ENCODE results near the gene MIDN. TPM values are rescaled to one million over a fixed set of nuclear protein-coding genes. Genes with fewer than 3 reads are reported as not detected.
A peak's percentile ranks its signal among the peaks of the same experiment; 100 is the strongest.

Gene MIDN
- total and polyA plus RNA-seq, 12 donors = 8.6 to 189 (median 59.9) TPM

- H3K4me1 ChIP-seq (replicated peaks in 1 of 2) = peaks cover 56 to 72% of the 10 kb centered on the region in 2 donors
- intact Hi-C loops (cut with DNase I) = no loop called here
- TF ChIP-seq CTCF (IDR thresholded peaks at IDR 0.05) (no peak), POLR2A (IDR thresholded peaks at IDR 0.05) (no peak)
These were observed 10.4 kb downstream of the MIDN start for GRCh38 chr19:1258707-1259205.

GRCh38 chr19:1259206-1259875 is 11.0 kb downstream of the MIDN start:
- Histone ChIP-seq H3K36me3 (replicated peaks in 1 of 2) (peaks cover 0 to 40% of the 10 kb centered on the region in 2 donors), H3K27me3 (no peaks in the 10 kb centered on the region), H3K4me1 (replicated peaks in 1 of 2) (peaks cover 50 to 66% of the 10 kb centered on the region in 2 donors), H3K9me3 (replicated peaks in 1 of 3) (no peaks in the 10 kb centered on the region), H3K4me3 (peak overlapping the region in 1 of 4 donors; percentile 30), H3K27ac (peak overlapping the region; percentile 84 to 93 (median 90))
- peak; percentile 75 to 87 (median 78) for DNase-seq
- 9 to 11% (median 11%) methylated on average over 8 to 17 of the region's 17 CpGs for WGBS, 4 donors
- TF ChIP-seq POLR2A (IDR thresholded peaks at IDR 0.05) (no peak), CTCF (IDR thresholded peaks at IDR 0.05) (no peak)
- intact Hi-C loops (cut with DNase I) = no loop called here

More at GRCh38 chr19:1258707-1259205, 10.4 kb downstream of the MIDN start:
- Histone ChIP-seq H3K9me3 (replicated peaks in 1 of 3) (no peaks in the 10 kb centered on the region), H3K36me3 (replicated peaks in 1 of 2) (peaks cover 0 to 46% of the 10 kb centered on the region in 2 donors), H3K27me3 (no peaks in the 10 kb centered on the region), H3K4me3 (peak overlapping the region in 1 of 4 donors; percentile 30), H3K27ac (peak overlapping the region; percentile 84 to 93 (median 90))
- WGBS, 4 donors = 8 to 12% (median 10%) methylated on average over 15 of the region's 15 CpGs
- DNase-seq = no peak

- 12 to 22% (median 18%) methylated on average over 4 to 33 of the region's 33 CpGs for WGBS, 4 donors
- Histone ChIP-seq H3K36me3 (replicated peaks in 1 of 2) (peaks cover 0 to 33% of the 10 kb centered on the region in 2 donors), H3K4me3 (peak overlapping the region in 1 of 4 donors; percentile 58), H3K9me3 (replicated peaks in 1 of 3) (no peaks in the 10 kb centered on the region), H3K27me3 (no peaks in the 10 kb centered on the region), H3K4me1 (replicated peaks in 1 of 2) (peaks cover 46 to 61% of the 10 kb centered on the region in 2 donors), H3K27ac (peak overlapping the region; percentile 84 to 93 (median 90))
- DNase-seq = peak in 1 of 7 donors; percentile 71
- no peak for TF ChIP-seq CTCF (IDR thresholded peaks at IDR 0.05)
- no peak for TF ChIP-seq POLR2A (IDR thresholded peaks at IDR 0.05)
- intact Hi-C loops (cut with DNase I) = no loop called here
These were observed 11.7 kb downstream of the MIDN start for GRCh38 chr19:1259876-1260748.

Measured in adrenal gland (tissue), 12 donors.